Liver (tissue), 9 donors: ENCODE results near the gene GLB1L3. TPM values are rescaled to one million over a fixed set of nuclear protein-coding genes. Genes with fewer than 3 reads are reported as not detected.

ENCODE experiments used
- DNase-seq: peaks from one replicate; pipeline ENCODE4 v3.0.0-alpha.2; 2017; ENCODE audit warnings: low spot score
- H3K27ac ChIP-seq, 2 donors: one replicate each; pipeline ENCODE4 v1.7.0; 2013; ENCODE audit warnings: inconsistent platforms in 2 of 2, low read length in 2 of 2, control low read depth in 1 of 2, low read depth in 1 of 2, mild to moderate bottlenecking in 1 of 2
- H3K27me3 ChIP-seq, 4 donors: one replicate each; pipeline versions ENCODE4 v1.6.1 to v1.7.0; 2013; ENCODE audit warnings: low read length in 3 of 4, inconsistent platforms in 1 of 4, mild to moderate bottlenecking in 1 of 4, moderate library complexity in 1 of 4; ENCODE audit not compliant: control insufficient read depth in 4 of 4, insufficient read depth in 4 of 4
- H3K36me3 ChIP-seq, 4 donors: one replicate each; pipeline versions ENCODE4 v1.6.1 to v1.7.0; 2013; ENCODE audit warnings: low read length in 3 of 4, mild to moderate bottlenecking in 3 of 4, low read depth in 1 of 4, moderate library complexity in 1 of 4; ENCODE audit not compliant: control insufficient read depth in 4 of 4, insufficient read depth in 3 of 4
- H3K4me1 ChIP-seq, 4 donors: one replicate each; pipeline versions ENCODE4 v1.6.1 to v1.7.0; 2013; ENCODE audit warnings: low read length in 3 of 4, mild to moderate bottlenecking in 3 of 4, moderate library complexity in 1 of 4; ENCODE audit not compliant: control insufficient read depth in 4 of 4, insufficient read depth in 4 of 4
- H3K4me3 ChIP-seq, 3 donors: one replicate each; pipeline versions ENCODE4 v1.6.1 to v1.7.0; 2013; ENCODE audit warnings: low read length in 3 of 3, control low read depth in 1 of 3, low read depth in 1 of 3, mild to moderate bottlenecking in 1 of 3
- H3K9ac ChIP-seq, 2 donors: one replicate each; pipeline ENCODE4 v1.7.0; 2013; ENCODE audit warnings: low read length in 2 of 2, mild to moderate bottlenecking in 2 of 2, moderate library complexity in 2 of 2, control low read depth in 1 of 2, low read depth in 1 of 2
- H3K9me3 ChIP-seq, 4 donors: one replicate each; pipeline versions ENCODE4 v1.6.1 to v1.7.0; 2013; ENCODE audit warnings: low read length in 3 of 4; ENCODE audit not compliant: control insufficient read depth in 4 of 4
- CTCF ChIP-seq: fragments of 150-350 bp; IDR thresholded peaks from 2 replicates; pipeline ENCODE4 v1.5.1; 2017; ENCODE audit warnings: improper control_type of control experiment, low read depth, low read length; ENCODE audit not compliant: missing input control
- EGR1 ChIP-seq, 2 donors: IDR thresholded peaks; 2 replicates each; pipeline ENCODE4 v1.6.1; 2016 to 2018; ENCODE audit warnings: antibody characterized with exemption in 2 of 2, low read depth in 2 of 2
- FOXA1 ChIP-seq: IDR thresholded peaks from 2 replicates; pipeline ENCODE4 v1.6.1; 2016; ENCODE audit warnings: antibody characterized with exemption
- GABPA ChIP-seq, 2 donors: IDR thresholded peaks in 1 of 2; conservative IDR thresholded peaks in 1 of 2; 2 replicates each; pipeline ENCODE4 v1.6.1; 2016; ENCODE audit warnings: antibody characterized with exemption in 2 of 2, mild to moderate bottlenecking in 1 of 2, moderate library complexity in 1 of 2
- HNF4A ChIP-seq, 2 donors: conservative IDR thresholded peaks; 2 replicates each; pipeline ENCODE4 v1.6.1; 2016; ENCODE audit warnings: antibody characterized with exemption in 2 of 2, mild to moderate bottlenecking in 2 of 2
- JUND ChIP-seq, 2 donors: IDR thresholded peaks; 2 replicates each; pipeline ENCODE4 v1.6.1; 2016; ENCODE audit warnings: antibody characterized with exemption in 2 of 2
- MAX ChIP-seq: IDR thresholded peaks from 2 replicates; pipeline ENCODE4 v1.6.1; 2016; ENCODE audit warnings: antibody characterized with exemption
- NR2F2 ChIP-seq: IDR thresholded peaks from 2 replicates; pipeline ENCODE4 v1.6.1; 2016; ENCODE audit warnings: antibody characterized with exemption
- RAD21 ChIP-seq, 2 donors: IDR thresholded peaks; 2 replicates each; pipeline ENCODE4 v1.6.1; 2016; ENCODE audit warnings: antibody characterized with exemption in 2 of 2, mild to moderate bottlenecking in 2 of 2
- RXRA ChIP-seq, 2 donors: IDR thresholded peaks; 2 replicates each; pipeline ENCODE4 v1.6.1; 2017 to 2018; ENCODE audit warnings: antibody characterized with exemption in 2 of 2, mild to moderate bottlenecking in 1 of 2
- ZBTB33 ChIP-seq: IDR thresholded peaks from 2 replicates; pipeline ENCODE4 v1.6.1; 2016; ENCODE audit warnings: antibody characterized with exemption
- WGBS: extraction: QIAGEN DNeasy Blood & Tissue Kit; methylation state at CpG from one replicate; pipeline ENCODE4 v1.1.7; 2013; 5-methylcytosine and 5-hydroxymethylcytosine counted together
- polyA plus RNA-seq, 2 donors: library from polyadenylated mRNA; stranded (reverse) in 1 of 2; unstranded in 1 of 2; fragments of 200-250 nt in 1 of 2; fragments of >200 nt in 1 of 2; fragmentation: Nextera tagmentation in 1 of 2; extraction: Ambion mirVana in 1 of 2; gene quantifications; one replicate each; pipeline versions ENCODE4 v1.2.1 to v1.2.3, GENCODE V29; 2013 to 2015
- total RNA-seq, 2 donors: library from RNA; depleted of rRNA; stranded (reverse); fragments of >200 nt; gene quantifications; one replicate each; pipeline ENCODE4 v1.2.3, GENCODE V29; 2014
- TF ChIP-seq, protein P1 (sequence below): IDR thresholded peaks from 2 replicates; pipeline ENCODE4 v1.6.1; 2016; ENCODE audit warnings: antibody characterized with exemption, mild to moderate bottlenecking
- donor health status: healthy.
- donor health status: healthy.
- donor health status: healthy.
- donor health status: healthy.
- donor health status: healthy.

GLB1L3 gene
- total and polyA plus RNA-seq, 4 donors = 0.08 TPM; not detected in 3

GRCh38 chr11:134366254-134366653 is 90.1 kb downstream of the GLB1L3 start:
- Histone ChIP-seq H3K9me3 (no peaks in the 10 kb centered on the region), H3K27ac (no peak overlapping the region), H3K9ac (no peak overlapping the region), H3K4me3 (no peak overlapping the region), H3K4me1 (no peaks in the 10 kb centered on the region), H3K27me3 (no peaks in the 10 kb centered on the region), H3K36me3 (no peaks in the 10 kb centered on the region)
- TF ChIP-seq ZBTB33 (no peak), GABPA (IDR thresholded peaks at IDR 0.05 in 1 of 2, conservative IDR thresholded peaks at IDR 0.05 in 1 of 2) (no peak), EGR1 (IDR thresholded peaks at IDR 0.05; ENCODE audit: low read depth in 2 of 2) (no peak), HNF4A (conservative IDR thresholded peaks at IDR 0.05) (no peak), MAX (no peak)
- WGBS = 77% methylated on average over 7 of the region's 7 CpGs
- no peak for DNase-seq

DNA sequence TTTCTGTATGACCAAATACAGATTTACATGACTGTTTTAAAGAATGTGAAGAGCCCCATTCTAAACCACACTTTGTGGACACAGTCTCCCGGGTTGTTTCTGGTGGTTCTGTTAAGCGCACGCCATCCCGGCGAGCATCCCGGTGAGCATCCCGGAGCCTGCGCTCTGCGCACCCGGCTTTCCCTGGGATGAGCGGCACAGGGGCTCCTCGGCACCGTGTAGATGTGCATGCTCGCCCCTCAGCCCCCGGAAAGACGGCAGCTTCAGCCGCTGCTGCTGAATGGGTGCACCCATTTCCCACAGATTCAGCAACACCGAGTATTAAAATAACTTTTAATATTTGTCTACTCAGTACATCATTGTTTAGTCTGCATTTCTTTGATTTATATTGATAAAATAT is 91.6 kb downstream of the GLB1L3 start:
- no peak for DNase-seq
- no peak overlapping the region for H3K4me3 ChIP-seq
- no peak overlapping the region for H3K9ac ChIP-seq
- 88% methylated on average over 18 of the region's 18 CpGs for WGBS
- H3K4me1 ChIP-seq = no peaks in the 10 kb centered on the region
- TF ChIP-seq RXRA (IDR thresholded peaks at IDR 0.05) (no peak), NR2F2 (no peak), CTCF (no peak), HNF4A (conservative IDR thresholded peaks at IDR 0.05) (no peak), JUND (IDR thresholded peaks at IDR 0.05) (no peak), RAD21 (IDR thresholded peaks at IDR 0.05) (no peak), EGR1 (IDR thresholded peaks at IDR 0.05; ENCODE audit: low read depth in 2 of 2) (no peak), FOXA1 (no peak), GABPA (IDR thresholded peaks at IDR 0.05 in 1 of 2, conservative IDR thresholded peaks at IDR 0.05 in 1 of 2) (no peak)
- TF ChIP-seq, protein P1, sequence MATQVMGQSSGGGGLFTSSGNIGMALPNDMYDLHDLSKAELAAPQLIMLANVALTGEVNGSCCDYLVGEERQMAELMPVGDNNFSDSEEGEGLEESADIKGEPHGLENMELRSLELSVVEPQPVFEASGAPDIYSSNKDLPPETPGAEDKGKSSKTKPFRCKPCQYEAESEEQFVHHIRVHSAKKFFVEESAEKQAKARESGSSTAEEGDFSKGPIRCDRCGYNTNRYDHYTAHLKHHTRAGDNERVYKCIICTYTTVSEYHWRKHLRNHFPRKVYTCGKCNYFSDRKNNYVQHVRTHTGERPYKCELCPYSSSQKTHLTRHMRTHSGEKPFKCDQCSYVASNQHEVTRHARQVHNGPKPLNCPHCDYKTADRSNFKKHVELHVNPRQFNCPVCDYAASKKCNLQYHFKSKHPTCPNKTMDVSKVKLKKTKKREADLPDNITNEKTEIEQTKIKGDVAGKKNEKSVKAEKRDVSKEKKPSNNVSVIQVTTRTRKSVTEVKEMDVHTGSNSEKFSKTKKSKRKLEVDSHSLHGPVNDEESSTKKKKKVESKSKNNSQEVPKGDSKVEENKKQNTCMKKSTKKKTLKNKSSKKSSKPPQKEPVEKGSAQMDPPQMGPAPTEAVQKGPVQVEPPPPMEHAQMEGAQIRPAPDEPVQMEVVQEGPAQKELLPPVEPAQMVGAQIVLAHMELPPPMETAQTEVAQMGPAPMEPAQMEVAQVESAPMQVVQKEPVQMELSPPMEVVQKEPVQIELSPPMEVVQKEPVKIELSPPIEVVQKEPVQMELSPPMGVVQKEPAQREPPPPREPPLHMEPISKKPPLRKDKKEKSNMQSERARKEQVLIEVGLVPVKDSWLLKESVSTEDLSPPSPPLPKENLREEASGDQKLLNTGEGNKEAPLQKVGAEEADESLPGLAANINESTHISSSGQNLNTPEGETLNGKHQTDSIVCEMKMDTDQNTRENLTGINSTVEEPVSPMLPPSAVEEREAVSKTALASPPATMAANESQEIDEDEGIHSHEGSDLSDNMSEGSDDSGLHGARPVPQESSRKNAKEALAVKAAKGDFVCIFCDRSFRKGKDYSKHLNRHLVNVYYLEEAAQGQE = no peak
- no peaks in the 10 kb centered on the region for H3K36me3 ChIP-seq
- H3K27ac ChIP-seq = no peak overlapping the region
- H3K9me3 ChIP-seq = no peaks in the 10 kb centered on the region
- H3K27me3 ChIP-seq = no peaks in the 10 kb centered on the region

Other genes starting within 250 kb of the GLB1L3 start
- 1 to 10 TPM; 2.5 to 4.3 TPM for gene JAM3, start 207.3 kb upstream of the GLB1L3 start, total RNA-seq
- gene JAM3, start 207.3 kb upstream of the GLB1L3 start, polyA plus RNA-seq = 1 to 10 TPM; 1.6 to 1.7 TPM
- 10 to 100 TPM; 31.8 to 35.4 TPM for gene NCAPD3, start 52.4 kb upstream of the GLB1L3 start, total RNA-seq
- gene NCAPD3, start 52.4 kb upstream of the GLB1L3 start, polyA plus RNA-seq = 10 to 100 TPM; 14.1 to 16.6 TPM
- gene VPS26B, start 51.7 kb upstream of the GLB1L3 start, total RNA-seq = 10 to 100 TPM; 19.3 to 35.0 TPM
- 10 to 100 TPM; 12.6 to 21.1 TPM for gene VPS26B, start 51.7 kb upstream of the GLB1L3 start, polyA plus RNA-seq
- 10 to 100 TPM; 25.3 to 26.8 TPM for gene THYN1, start 23.0 kb upstream of the GLB1L3 start, total RNA-seq
- gene THYN1, start 23.0 kb upstream of the GLB1L3 start, polyA plus RNA-seq = 10 to 100 TPM; 22.1 to 34.3 TPM
- gene ACAD8, start 22.8 kb upstream of the GLB1L3 start, total RNA-seq = 10 to 100 TPM; 14.1 to 32.2 TPM
- gene ACAD8, start 22.8 kb upstream of the GLB1L3 start, polyA plus RNA-seq = 10 to 100 TPM; 24.1 to 30.1 TPM
- under 1 TPM; 0.23 to 0.50 TPM for gene GLB1L2, start 55.6 kb downstream of the GLB1L3 start, total RNA-seq
- gene GLB1L2, start 55.6 kb downstream of the GLB1L3 start, polyA plus RNA-seq = under 1 TPM; 0.36 to 0.48 TPM
- under 1 TPM in 1 of 2 donors, not detected in 1; 0.25 TPM for gene B3GAT1, start 135.9 kb downstream of the GLB1L3 start, total RNA-seq
- gene B3GAT1, start 135.9 kb downstream of the GLB1L3 start, polyA plus RNA-seq = 1 to 10 TPM in 1 of 2 donors, under 1 TPM in 1; 0.13 to 6.6 TPM